ENCODE measurements around the gene OCIAD2.

- no peak for TF ChIP-seq CTCF (IDR thresholded peaks at IDR 0.05)
- no peak for TF ChIP-seq POLR2A (IDR thresholded peaks at IDR 0.05)
Observed at GRCh38 chr4:48863728-48864127, 42.8 kb downstream of the OCIAD2 start.

Measured in adrenal gland (tissue), 5 donors.